Heart right ventricle (tissue), 16 donors: ENCODE measurements around the gene FSTL5. TPM values are rescaled to one million over a fixed set of nuclear protein-coding genes. Genes with fewer than 3 reads are reported as not detected.

Experiments used
- ATAC-seq, 8 donors: fragments of 200-7000 bp; cut with Tn5 transposase; one replicate each; pipeline ENCODE4 v1.9.1; 2020; ENCODE audit warnings: mild to moderate bottlenecking in 8 of 8, moderate library complexity in 8 of 8, moderate number of reproducible peaks in 1 of 8
- DNase-seq, 2 donors: peaks; one replicate each; pipeline ENCODE4 v3.0.0-alpha.2; 2020
- H3K27ac ChIP-seq, 10 donors: fragments of 200-600 bp; sonication (generic) in 2 of 10; one replicate each; pipeline versions ENCODE4 v1.5.0 to v1.8.0; 2020 to 2022; ENCODE audit warnings: mild to moderate bottlenecking in 3 of 10
- H3K27me3 ChIP-seq, 7 donors: fragments of 200-600 bp; one replicate each; pipeline ENCODE4 v1.8.0; 2021 to 2022; ENCODE audit warnings: mild to moderate bottlenecking in 2 of 7
- H3K36me3 ChIP-seq, 9 donors: fragments of 200-600 bp; sonication (generic) in 1 of 9; one replicate each; pipeline versions ENCODE4 v1.5.0 to v1.8.0; 2020 to 2022; ENCODE audit warnings: mild to moderate bottlenecking in 2 of 9
- H3K4me1 ChIP-seq, 9 donors: fragments of 200-600 bp; sonication (generic) in 1 of 9; one replicate each; pipeline versions ENCODE4 v1.5.0 to v1.8.0; 2020 to 2022; ENCODE audit warnings: mild to moderate bottlenecking in 4 of 9
- H3K4me3 ChIP-seq, 10 donors: fragments of 200-600 bp; sonication (generic) in 2 of 10; one replicate each; pipeline versions ENCODE4 v1.5.0 to v1.8.0; 2020 to 2022; ENCODE audit warnings: mild to moderate bottlenecking in 7 of 10, moderate library complexity in 2 of 10
- H3K9me3 ChIP-seq, 11 donors: fragments of 200-600 bp in 10 of 11; sonication (generic) in 2 of 11; one replicate each; pipeline versions ENCODE4 v1.5.0 to v1.8.0; 2013 to 2022; ENCODE audit warnings: mild to moderate bottlenecking in 2 of 11, control low read depth in 1 of 11, moderate library complexity in 1 of 11
- CTCF ChIP-seq, 9 donors: fragments of 200-600 bp; sonication (generic) in 2 of 9; IDR thresholded peaks; one replicate each; pipeline versions ENCODE4 v1.5.0 to v1.8.0; 2021 to 2022; ENCODE audit warnings: antibody characterized with exemption in 9 of 9, mild to moderate bottlenecking in 5 of 9, moderate library complexity in 1 of 9
- WGBS, 2 donors: extraction: QIAGEN DNeasy Blood & Tissue Kit; methylation state at CpG; one replicate each; pipeline ENCODE4 v1.1.7; 2013; ENCODE audit warnings: inconsistent platforms in 1 of 2; 5-methylcytosine and 5-hydroxymethylcytosine counted together
- intact Hi-C, 10 donors: fragments of 100-400 bp; cut with DNase I; formaldehyde crosslinking; loops; one replicate each; pipeline versions ENCODE4 v1.11.1 to v1.14.2; 2022
- polyA plus RNA-seq, 2 donors: library from polyadenylated mRNA; stranded (reverse); fragments of 200-250 nt; gene quantifications; one replicate each; pipeline ENCODE4 v1.2.3, GENCODE V29; 2013
- total RNA-seq, 10 donors: library from RNA; stranded (reverse); fragmentation: NEBNext Ultra II Directional in 3 of 10; extraction: Animal tissue kit (Norgen Biotek cat#: 25700) in 3 of 10; gene quantifications; one replicate each; pipeline versions ENCODE4 v1.2.1 to v1.2.4, GENCODE V29; 2021 to 2023
- donor health status: Arrhythmogenic right ventricular cardiomyopathy.
- donor health status: ischemic (EF 13 %, LVEDD 7.1; RV severe dilation, severe dysfunction).
- donor health status: healthy with polysubstance abuse.
- donor health status: DM: no; HTN: yes; CAD: no.
- donor health status: DM: no; HTN: no; CAD: no.
- donor health status: ischemic (EF 25% LVEDD 6.9; RV normal size, moderate dysfunction).
- donor health status: ischemic (EF 25% LVEDD 5.7; RV mildly dilated, moderate dysfunction).
- donor health status: healthy.
- donor health status: DM: yes; HTN: yes; CAD: no.
- donor health status: Ischemic cardiomyopathy.
- donor health status: ischemic (EF 35%, LVEDD 5.7; RV mildly dilated, moderate dysfunction).
- donor health status: nonischemic (EF 11% LVEDD 7.7; RV severe dilation, severe dysfunction).
- donor health status: DM: yes; HTN: yes; CAD: no.
- donor health status: PGD.
- donor health status: ischemic (EF 29% LVEDD 5.4; RV normal size, mild dysfunction).
- donor health status: nonischemic (EF 23%, LVEDD 6.1; RV moderate dilation, normal function).

Gene FSTL5
- total and polyA plus RNA-seq, 12 donors: 0.01 TPM; not detected in 11

- 96 to 98% methylated on average over 1 of the region's 1 CpG for WGBS, 2 donors
- ATAC-seq: no peak
- H3K4me1 ChIP-seq: no peaks in the 10 kb centered on the region
These were observed 346.8 kb downstream of the FSTL5 start for GRCh38 chr4:161816958-161817357.

GRCh38 chr4:161815841-161816240 lies 348.0 kb downstream of the FSTL5 start:
- H3K9me3 ChIP-seq: no peaks in the 10 kb centered on the region

More at GRCh38 chr4:161816958-161817357, 346.8 kb downstream of the FSTL5 start:
- no peak for TF ChIP-seq CTCF (IDR thresholded peaks at IDR 0.05)
- Histone ChIP-seq H3K9me3 (peaks cover 0 to 9% (median 0%) of the 10 kb centered on the region in 11 donors), H3K27ac (no peak overlapping the region), H3K27me3 (no peaks in the 10 kb centered on the region), H3K36me3 (no peaks in the 10 kb centered on the region), H3K4me3 (no peak overlapping the region)
- intact Hi-C loops: no loop called here
- DNase-seq: no peak

DNA sequence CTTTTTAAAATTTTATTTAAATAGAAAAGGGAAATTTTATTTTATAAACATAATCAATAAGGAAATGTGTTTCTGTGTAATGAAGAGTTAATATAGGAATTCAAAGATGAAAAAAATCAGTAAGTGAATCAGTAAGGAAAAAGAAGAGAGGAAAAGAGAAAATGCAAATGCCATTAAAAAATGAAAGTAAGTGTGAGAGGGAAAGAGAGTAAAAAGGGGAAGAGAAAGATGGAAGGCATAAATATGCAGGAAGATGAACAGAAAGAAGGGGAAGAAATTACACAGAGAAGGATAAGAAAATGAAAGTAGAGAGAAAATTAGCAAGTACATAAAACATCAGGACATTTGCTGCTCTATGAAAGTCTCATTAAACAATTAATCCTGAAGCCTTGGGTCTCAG lies 349.9 kb downstream of the FSTL5 start:
- DNase-seq (no peak), ATAC-seq (no peak)
- H3K27me3 ChIP-seq: no peaks in the 10 kb centered on the region
- TF ChIP-seq CTCF (IDR thresholded peaks at IDR 0.05): no peak
- no peak overlapping the region for H3K4me3 ChIP-seq
- no peaks in the 10 kb centered on the region for H3K9me3 ChIP-seq
- no peak overlapping the region for H3K27ac ChIP-seq
- no peaks in the 10 kb centered on the region for H3K36me3 ChIP-seq
- H3K4me1 ChIP-seq: no peaks in the 10 kb centered on the region
- intact Hi-C loops: no loop called here

More at GRCh38 chr4:161815841-161816240, 348.0 kb downstream of the FSTL5 start:
- Histone ChIP-seq H3K27ac (no peak overlapping the region), H3K27me3 (no peaks in the 10 kb centered on the region), H3K4me3 (no peak overlapping the region), H3K4me1 (no peaks in the 10 kb centered on the region), H3K36me3 (no peaks in the 10 kb centered on the region)
- 71 to 72% methylated on average over 1 of the region's 1 CpG for WGBS, 2 donors
- DNase-seq (no peak), ATAC-seq (no peak)
- no peak for TF ChIP-seq CTCF (IDR thresholded peaks at IDR 0.05)
- intact Hi-C loops: no loop called here

DNA sequence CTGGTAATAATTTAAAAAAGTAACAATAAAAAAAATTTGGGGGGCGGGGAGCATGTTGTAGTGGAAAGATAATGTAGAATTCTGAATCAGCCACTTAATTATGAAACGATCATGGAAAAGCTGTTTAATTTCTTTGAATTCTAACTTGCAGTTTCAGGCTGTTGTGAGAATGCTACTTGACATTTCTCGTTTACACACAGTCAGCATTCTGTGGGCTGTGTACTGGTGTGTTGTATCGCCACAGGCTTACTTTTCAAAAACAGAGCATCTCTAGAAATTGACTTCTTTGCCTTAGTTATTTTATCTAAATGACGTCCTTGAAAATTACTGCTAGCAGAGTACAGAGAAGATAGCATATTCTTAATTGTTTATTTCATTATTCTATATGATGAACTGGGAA lies 350.4 kb downstream of the FSTL5 start:
- ATAC-seq: no peak
- H3K4me1 ChIP-seq: no peaks in the 10 kb centered on the region
- no peak overlapping the region for H3K4me3 ChIP-seq

More for the DNA sequence above, 350.4 kb downstream of the FSTL5 start:
- intact Hi-C loops: no loop called here
- H3K36me3 ChIP-seq: no peaks in the 10 kb centered on the region
- H3K27me3 ChIP-seq: no peaks in the 10 kb centered on the region
- DNase-seq: no peak
- 81 to 82% methylated on average over 5 of the region's 5 CpGs for WGBS, 2 donors
- TF ChIP-seq CTCF (IDR thresholded peaks at IDR 0.05): no peak
- no peak overlapping the region for H3K27ac ChIP-seq
- no peaks in the 10 kb centered on the region for H3K9me3 ChIP-seq
